ENCODE measurements around the gene ARHGAP33.
"Not testable (repeated sequence)": the region's sequence is repeated elsewhere in the genome, so short reads cannot be mapped to it uniquely, and the experiment has no call there.

ARHGAP33 gene

GRCh38 chr19:35822579-35822978 lies 47.2 kb downstream of the ARHGAP33 start:
- Histone ChIP-seq H3K4me1 (ENCODE audit: control insufficient read depth, insufficient read depth, low read length) (no peaks in the 10 kb centered on the region), H3K27me3 (ENCODE audit: control insufficient read depth, insufficient read depth, low read length) (peaks cover 9% of the 10 kb centered on the region), H3K4me3 (ENCODE audit: low read length) (no peak overlapping the region), H3K9ac (ENCODE audit: low read length) (no peak overlapping the region), H3K36me3 (ENCODE audit: control insufficient read depth, insufficient read depth, low read length) (no peaks in the 10 kb centered on the region), H3K9me3 (ENCODE audit: control insufficient read depth, low read length) (no peaks in the 10 kb centered on the region)

- Histone ChIP-seq H3K4me1 (ENCODE audit: control insufficient read depth, insufficient read depth, low read length) (no peaks in the 10 kb centered on the region), H3K9me3 (ENCODE audit: control insufficient read depth, low read length) (no peaks in the 10 kb centered on the region), H3K4me3 (ENCODE audit: low read length) (no peak overlapping the region), H3K36me3 (ENCODE audit: control insufficient read depth, insufficient read depth, low read length) (no peaks in the 10 kb centered on the region), H3K9ac (ENCODE audit: low read length) (no peak overlapping the region), H3K27me3 (ENCODE audit: control insufficient read depth, insufficient read depth, low read length) (peaks cover 4% of the 10 kb centered on the region)
These were observed 48.8 kb downstream of the ARHGAP33 start for GRCh38 chr19:35824150-35824549.

GRCh38 chr19:35828692-35829301 lies 53.4 kb downstream of the ARHGAP33 start:
- Histone ChIP-seq H3K4me3 (ENCODE audit: low read length) (no peak overlapping the region), H3K27me3 (ENCODE audit: control insufficient read depth, insufficient read depth, low read length) (no peaks in the 10 kb centered on the region)

GRCh38 chr19:35830986-35831385 lies 55.6 kb downstream of the ARHGAP33 start:
- Histone ChIP-seq H3K9me3 (ENCODE audit: control insufficient read depth, low read length) (no peaks in the 10 kb centered on the region), H3K4me3 (ENCODE audit: low read length) (no peak overlapping the region), H3K9ac (ENCODE audit: low read length) (no peak overlapping the region), H3K4me1 (ENCODE audit: control insufficient read depth, insufficient read depth, low read length) (no peaks in the 10 kb centered on the region), H3K36me3 (ENCODE audit: control insufficient read depth, insufficient read depth, low read length) (no peaks in the 10 kb centered on the region), H3K27me3 (ENCODE audit: control insufficient read depth, insufficient read depth, low read length) (no peaks in the 10 kb centered on the region)

More at GRCh38 chr19:35828692-35829301, 53.4 kb downstream of the ARHGAP33 start:
- no peaks in the 10 kb centered on the region for H3K36me3 ChIP-seq (ENCODE audit: control insufficient read depth, insufficient read depth, low read length)
- no peaks in the 10 kb centered on the region for H3K4me1 ChIP-seq (ENCODE audit: control insufficient read depth, insufficient read depth, low read length)
- H3K9ac ChIP-seq (ENCODE audit: low read length): no peak overlapping the region
- no peaks in the 10 kb centered on the region for H3K9me3 ChIP-seq (ENCODE audit: control insufficient read depth, low read length)

GRCh38 chr19:35832054-35832453 lies 56.7 kb downstream of the ARHGAP33 start:
- Histone ChIP-seq H3K9me3 (ENCODE audit: control insufficient read depth, low read length) (no peaks in the 10 kb centered on the region), H3K27me3 (ENCODE audit: control insufficient read depth, insufficient read depth, low read length) (no peaks in the 10 kb centered on the region), H3K4me1 (ENCODE audit: control insufficient read depth, insufficient read depth, low read length) (no peaks in the 10 kb centered on the region), H3K36me3 (ENCODE audit: control insufficient read depth, insufficient read depth, low read length) (no peaks in the 10 kb centered on the region), H3K4me3 (ENCODE audit: low read length) (no peak overlapping the region), H3K9ac (ENCODE audit: low read length) (no peak overlapping the region)

GRCh38 chr19:35833972-35834371 lies 58.6 kb downstream of the ARHGAP33 start:
- no peaks in the 10 kb centered on the region for H3K9me3 ChIP-seq (ENCODE audit: control insufficient read depth, low read length)
- H3K4me3 ChIP-seq (ENCODE audit: low read length): no peak overlapping the region
- no peak overlapping the region for H3K9ac ChIP-seq (ENCODE audit: low read length)
- H3K27me3 ChIP-seq (ENCODE audit: control insufficient read depth, insufficient read depth, low read length): no peaks in the 10 kb centered on the region
- H3K4me1 ChIP-seq (ENCODE audit: control insufficient read depth, insufficient read depth, low read length): no peaks in the 10 kb centered on the region
- no peaks in the 10 kb centered on the region for H3K36me3 ChIP-seq (ENCODE audit: control insufficient read depth, insufficient read depth, low read length)

- H3K9me3 ChIP-seq (ENCODE audit: control insufficient read depth, low read length); H3K4me1 ChIP-seq (ENCODE audit: control insufficient read depth, insufficient read depth, low read length); H3K4me3 ChIP-seq (ENCODE audit: low read length); H3K36me3 ChIP-seq (ENCODE audit: control insufficient read depth, insufficient read depth, low read length); H3K9ac ChIP-seq (ENCODE audit: low read length); H3K27me3 ChIP-seq (ENCODE audit: control insufficient read depth, insufficient read depth, low read length): not testable (repeated sequence)
These were observed 60.7 kb downstream of the ARHGAP33 start for GRCh38 chr19:35836096-35836495.

All from mucosa of stomach (tissue), 1 donor.